HL-60/S4 (cell line): ENCODE results near the gene SELENOI.

Experiments
- in situ Hi-C: fragments of 300-500 bp; cut with MboI; formaldehyde crosslinking; loops from 2 replicates; pipeline ENCODE4 v1.14.3; 2022; ENCODE audit warnings: low sequenced_read_pairs

The SELENOI gene

DNA sequence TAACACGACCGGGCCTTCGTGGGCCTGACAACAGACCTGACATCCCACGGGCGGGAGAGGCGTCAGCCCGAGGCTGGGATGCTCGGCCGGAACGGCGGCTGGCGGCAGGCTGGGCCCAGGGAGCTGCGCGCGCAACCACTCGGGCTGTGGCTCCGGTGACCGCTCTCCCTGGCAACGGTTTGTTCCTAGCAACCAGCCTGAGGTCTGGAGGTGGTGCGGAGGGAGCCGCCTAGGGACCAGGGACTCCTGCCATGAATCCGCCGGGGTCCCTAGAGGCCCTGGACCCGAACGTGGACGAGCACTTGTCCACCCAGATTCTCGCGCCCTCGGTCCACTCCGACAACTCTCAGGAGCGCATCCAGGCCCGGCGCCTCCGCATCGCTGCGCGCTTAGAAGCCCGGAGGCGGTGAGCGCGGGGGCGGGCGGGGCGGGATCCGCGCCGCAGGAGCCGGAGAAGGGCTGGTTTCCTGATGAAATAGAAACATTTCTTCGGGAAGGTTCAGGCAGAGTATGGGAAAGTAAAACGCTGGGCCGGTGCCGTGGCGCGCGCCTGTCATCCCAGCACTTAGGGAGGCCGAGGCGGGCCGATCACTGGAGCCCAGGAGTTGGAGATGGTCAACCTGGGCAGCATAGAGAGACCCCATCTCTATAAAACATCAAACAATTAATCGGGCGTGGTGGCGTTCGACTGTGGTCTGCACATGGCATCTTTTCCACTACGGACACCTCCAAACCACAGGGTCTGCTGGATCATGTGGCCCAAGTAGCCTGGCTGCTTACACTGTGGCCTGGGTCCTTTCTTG lies 56.0 kb downstream of the SELENOI start, which contains the start of gene DRC1:
Gene DRC1, plus strand, starts transcription at position 182 of the 803 bp plus-strand sequence. Its CDS starts 70 bp downstream, at position 252.
- in situ Hi-C loops, result no loop called here

DNA sequence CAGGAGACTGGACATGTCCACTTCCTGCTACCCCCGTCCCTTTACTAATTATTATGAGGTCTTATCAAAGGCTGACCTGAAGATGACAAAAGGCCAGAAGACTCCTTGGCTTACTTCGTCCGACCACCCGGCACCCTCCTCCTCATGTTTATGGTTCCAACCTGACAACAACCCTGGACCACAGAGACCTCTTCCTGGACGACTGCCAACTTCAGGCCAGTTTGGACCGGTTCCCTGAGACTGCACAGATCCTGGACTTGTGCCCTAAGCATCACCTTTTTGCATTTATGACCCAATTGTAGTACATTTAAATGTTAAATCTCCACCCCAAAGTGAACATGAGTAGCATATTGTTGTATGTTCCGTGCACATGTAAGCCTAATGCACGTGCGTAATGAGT lies 61.6 kb downstream of the SELENOI start:
- in situ Hi-C loops, result no loop called here

- in situ Hi-C loops, result no loop called here
These were observed 63.8 kb downstream of the SELENOI start for GRCh38 chr2:26409785-26410184.

- in situ Hi-C loops, result no loop called here
These were observed 64.9 kb downstream of the SELENOI start for GRCh38 chr2:26410764-26411243.

GRCh38 chr2:26411419-26411818 lies 65.5 kb downstream of the SELENOI start:
- in situ Hi-C loops, result no loop called here

GRCh38 chr2:26412091-26412673 lies 66.2 kb downstream of the SELENOI start:
- in situ Hi-C loops, result no loop called here

DNA sequence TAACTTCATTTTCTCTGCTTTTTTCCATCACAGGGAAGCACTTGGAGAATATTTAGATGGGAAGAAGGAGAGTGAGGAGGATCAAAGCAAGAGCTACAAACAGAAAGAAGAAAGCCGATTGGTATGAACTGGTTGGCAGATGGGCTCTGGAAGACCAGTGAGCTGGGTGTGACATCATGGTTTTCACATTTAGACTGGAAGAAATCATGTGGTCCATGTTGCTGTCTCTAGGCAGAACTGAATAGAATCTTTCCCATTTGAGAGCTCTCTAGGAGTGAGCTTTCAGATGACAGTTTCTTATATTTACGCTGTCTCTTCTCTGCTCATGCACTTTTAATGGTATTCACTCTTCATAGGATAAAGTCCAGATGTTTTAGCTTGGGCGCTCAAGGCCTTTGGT lies 68.4 kb downstream of the SELENOI start:
- in situ Hi-C loops, result no loop called here

DNA sequence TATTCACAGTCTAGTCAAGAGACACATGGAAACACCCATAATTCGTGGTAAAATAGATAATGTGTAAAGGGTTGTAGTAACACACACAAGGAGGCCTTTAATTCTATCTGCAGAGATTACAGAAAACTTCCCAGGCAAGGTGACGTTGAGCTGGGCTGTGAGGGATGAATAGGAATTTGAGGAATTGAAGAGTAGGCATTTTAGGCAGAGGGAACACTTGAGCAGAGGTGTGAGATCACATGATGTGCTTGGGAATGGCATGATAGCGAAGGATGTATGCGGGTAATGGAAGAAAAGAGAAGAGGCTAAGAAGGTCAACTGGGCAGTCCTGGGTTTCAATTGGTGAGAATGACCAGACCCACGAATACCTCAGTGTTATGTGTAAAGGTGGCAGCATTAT lies 76.0 kb downstream of the SELENOI start:
- in situ Hi-C loops, result no loop called here

GRCh38 chr2:26422947-26423629 lies 77.1 kb downstream of the SELENOI start:
- in situ Hi-C loops, result no loop called here

DNA sequence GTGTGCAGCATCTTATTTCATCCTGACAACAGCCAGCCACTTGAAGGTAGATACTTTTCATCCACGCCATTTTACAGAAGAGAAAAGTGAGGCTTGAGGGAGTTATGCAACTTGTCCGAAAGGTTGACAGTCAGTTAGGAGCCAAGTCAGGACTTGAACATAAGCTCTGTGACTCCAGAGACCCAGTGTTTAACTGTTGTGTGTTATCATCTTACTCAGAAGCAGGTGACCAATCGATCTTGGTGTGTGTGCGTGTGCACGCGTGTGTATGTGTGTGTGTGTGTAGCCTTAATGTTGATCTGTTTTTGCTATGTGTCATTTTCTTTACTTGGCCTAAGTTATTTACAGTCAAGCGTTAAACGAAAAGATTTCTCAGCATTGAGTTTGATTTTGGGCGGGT lies 77.8 kb downstream of the SELENOI start:
- in situ Hi-C loops, result no loop called here

DNA sequence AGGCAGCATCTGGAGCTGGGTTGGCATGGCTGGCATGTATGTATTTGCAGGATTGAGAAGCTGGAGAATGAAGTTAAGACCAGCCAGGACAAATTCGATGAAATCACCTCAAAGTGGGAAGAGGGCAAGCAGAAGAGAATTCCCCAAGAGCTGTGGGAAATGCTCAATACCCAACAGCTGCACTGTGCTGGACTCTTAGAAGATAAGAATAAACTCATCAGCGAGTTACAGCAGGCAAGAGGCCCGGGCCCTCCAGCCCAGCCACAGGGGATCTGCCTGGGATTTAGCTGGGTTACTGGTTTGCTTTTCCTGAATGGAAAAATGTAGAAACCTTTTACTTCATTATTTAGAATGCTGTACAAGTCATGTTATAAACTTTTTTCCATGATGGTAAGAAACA lies 78.3 kb downstream of the SELENOI start:
- in situ Hi-C loops, result no loop called here

DNA sequence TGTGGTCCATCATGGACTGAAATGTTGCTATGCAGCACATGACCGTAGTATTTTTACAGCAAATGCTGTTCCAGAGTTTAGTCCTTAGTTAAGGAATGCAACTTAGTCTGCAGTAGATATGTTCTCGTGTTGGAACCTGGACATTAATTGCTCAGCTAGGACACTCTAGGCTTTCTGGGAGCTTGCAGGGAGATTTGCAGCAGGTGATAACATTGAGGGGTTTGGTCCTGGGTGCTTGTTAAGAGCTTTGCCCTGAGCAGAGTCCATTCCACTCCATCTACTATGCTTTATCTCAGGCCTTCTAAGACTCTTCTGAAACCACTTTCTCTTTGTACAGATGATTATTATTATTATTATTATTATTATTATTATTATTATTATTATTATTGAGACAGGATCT lies 82.9 kb downstream of the SELENOI start:
- in situ Hi-C loops, result no loop called here

DNA sequence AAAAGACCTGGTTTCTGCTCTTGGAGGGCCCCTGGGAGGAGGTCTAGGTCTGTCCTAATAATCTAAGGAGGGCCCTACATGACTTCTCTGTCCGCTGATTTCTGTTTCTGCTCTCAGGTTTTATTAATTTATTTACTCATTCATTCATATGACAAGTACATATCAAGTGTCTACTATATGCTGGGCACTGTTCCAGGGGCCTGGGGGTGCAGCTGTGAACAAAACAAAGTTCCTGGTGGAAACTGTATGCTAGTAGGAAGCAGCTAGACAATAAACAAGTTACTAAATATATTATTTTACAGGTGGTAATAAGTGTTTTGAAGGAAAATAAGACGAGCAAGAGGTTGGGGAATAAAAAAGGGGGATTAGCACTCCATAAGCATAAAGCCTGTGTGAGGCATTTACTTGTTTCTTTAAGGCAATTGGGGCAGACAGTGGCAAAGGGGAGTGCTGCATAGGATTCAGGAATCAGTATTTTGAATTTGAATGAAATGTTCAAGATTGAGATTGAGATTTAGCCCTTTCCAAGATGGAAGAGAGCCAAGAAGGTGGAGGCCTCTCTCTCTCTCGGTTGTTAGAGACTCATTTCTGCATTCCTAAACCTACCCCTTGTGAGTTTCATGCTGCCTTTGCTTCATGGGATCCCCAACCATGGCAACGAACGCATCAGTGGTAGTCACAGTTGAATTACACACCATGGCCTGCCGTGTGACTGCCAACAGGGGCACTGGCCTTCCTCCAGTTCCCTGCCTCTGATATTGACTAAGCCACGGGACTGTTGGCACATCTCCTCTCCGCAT lies 84.0 kb downstream of the SELENOI start:
- in situ Hi-C loops, result no loop called here

DNA sequence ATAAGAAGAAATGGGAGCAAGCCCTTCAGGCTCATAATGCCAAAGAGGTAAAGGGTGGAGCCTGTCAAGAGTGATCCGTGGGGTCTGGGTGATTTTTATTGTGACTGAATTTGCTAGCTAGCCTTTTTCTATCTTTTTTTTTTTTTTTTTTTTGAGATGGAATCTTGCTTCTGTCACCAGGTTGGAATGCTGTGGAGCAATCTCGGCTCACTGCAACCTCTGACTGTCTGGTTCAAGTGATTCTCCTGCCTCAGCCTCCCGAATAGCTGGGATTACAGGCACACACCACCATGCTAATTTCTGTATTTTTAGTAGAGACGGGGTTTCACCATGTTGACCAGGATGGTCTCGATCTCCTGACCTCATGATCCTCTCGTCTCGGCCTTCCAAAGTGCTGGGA lies 84.9 kb downstream of the SELENOI start:
- in situ Hi-C loops, result no loop called here

- in situ Hi-C loops, result no loop called here
These were observed 86.4 kb downstream of the SELENOI start for GRCh38 chr2:26432363-26432762.

DNA sequence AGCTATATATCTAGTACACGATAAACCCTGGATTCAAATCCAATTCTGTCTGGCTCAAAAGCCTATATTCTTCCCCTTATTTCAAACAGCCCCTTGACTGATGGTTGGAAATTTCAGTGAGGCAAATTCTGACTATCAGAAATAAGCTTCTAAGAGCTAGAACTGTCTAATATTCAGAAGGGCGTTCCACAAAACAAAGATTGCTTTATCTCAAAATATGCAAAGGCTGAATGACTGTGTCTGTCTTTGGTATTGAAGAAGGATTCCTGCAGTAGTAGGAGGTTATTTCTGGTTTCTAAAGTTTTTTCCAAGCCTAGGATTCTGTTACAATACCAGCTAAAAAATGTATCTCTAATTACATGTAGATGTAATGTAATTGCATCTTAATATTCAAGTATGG lies 86.9 kb downstream of the SELENOI start:
- in situ Hi-C loops, result no loop called here

DNA sequence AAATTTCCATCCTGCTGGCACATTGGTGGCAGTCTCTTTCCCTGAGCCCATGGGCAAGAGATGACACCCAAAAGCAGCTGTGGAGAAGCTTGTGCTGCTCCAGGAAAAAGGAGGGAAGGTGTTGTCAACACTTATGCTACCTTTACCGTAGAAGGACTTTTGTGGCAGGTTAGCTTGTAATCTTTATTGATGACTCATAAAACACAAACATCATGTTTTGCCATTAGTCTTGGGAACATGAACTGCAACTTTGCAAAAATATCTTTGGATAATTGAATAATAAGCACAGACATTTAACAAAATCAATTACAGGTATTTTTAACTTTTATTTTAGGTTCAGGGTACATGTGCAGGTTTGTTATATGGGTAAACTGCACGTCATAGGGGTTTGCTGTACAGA lies 89.2 kb downstream of the SELENOI start:
- in situ Hi-C loops, result no loop called here

DNA sequence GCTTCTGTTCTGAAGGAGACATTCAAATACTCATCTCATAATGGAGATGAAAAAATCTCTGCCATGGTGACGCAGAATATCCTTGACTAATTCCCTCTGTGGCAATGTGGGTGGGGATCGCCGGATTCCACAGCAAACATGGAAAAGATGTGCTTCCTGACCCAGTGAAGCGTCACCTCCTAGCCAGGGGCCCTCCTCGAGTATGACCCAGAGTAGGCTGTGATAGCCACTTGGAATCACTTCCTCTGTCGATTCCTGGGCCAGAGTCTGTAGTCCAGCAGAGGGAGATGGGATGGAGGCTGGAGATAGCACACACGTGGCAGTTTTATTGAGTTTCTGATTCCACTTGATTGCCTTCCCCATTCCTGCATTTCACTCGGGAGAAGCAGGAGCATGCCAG lies 92.6 kb downstream of the SELENOI start:
- in situ Hi-C loops, result no loop called here

DNA sequence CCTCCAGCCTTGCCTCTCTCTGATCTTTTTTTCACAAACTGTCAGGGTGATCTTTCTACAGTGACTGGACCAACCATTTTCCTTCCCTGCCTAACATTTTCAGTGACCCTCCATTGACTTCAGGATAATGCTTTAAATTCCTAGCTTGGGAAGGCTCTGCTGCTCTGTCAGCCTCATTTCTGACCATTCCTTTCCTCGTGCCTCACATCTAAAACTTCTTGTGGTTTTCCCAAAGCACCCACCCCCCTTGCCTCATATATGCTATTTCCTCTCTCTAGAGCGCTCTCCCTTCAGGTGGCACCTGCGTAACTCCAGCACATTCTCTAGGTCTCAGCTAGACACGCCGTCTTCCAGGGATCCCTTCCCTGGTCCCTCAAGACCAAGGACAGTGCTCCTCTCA lies 93.0 kb downstream of the SELENOI start:
- in situ Hi-C loops, result no loop called here

DNA sequence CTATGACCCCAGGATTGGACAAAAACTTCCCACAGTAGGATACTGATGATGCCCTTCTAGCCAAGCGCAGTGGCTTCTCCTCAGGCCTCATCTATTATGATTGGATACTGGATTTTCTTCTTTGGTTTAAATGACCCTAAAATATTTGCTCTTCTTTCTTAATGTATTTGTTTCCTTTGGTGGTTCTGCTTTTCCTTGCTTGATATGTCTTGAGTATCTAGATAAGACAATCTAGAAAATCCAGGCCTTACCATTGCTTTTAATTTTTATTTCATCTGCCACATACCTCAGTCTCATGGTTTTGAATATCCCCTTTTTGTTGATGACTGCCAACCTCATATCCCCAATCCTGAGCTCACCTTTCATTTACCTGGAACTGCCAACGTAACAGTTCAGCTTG lies 96.4 kb downstream of the SELENOI start:
- in situ Hi-C loops, result no loop called here

DNA sequence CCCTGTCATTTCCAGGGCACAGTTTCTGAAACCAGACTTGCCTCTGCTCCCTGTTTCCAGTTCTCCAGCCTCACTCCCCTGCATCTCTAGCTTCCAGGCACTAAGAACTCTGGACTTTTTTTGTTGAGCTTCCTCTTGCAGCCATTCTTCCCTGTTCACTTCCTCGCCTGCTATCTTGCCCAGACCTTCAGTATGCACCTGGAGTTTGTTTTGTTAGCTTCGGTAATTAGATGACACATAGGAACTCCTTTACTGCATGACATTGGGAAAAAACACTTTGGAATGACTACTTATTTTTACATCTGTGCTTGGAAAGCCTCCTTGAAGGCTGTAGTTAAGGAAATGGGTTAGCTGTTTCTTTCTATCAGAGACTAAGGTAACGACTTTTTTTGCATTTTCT lies 96.8 kb downstream of the SELENOI start:
- in situ Hi-C loops, result no loop called here
